ENCODE measurements around the gene PSAPL1. TPM values are rescaled to one million over a fixed set of nuclear protein-coding genes. Genes with fewer than 3 reads are reported as not detected.

PSAPL1 gene
- total and polyA plus RNA-seq, 4 donors: not detected

- no peaks in the 10 kb centered on the region for H3K36me3 ChIP-seq (ENCODE audit: control insufficient read depth in 4 of 4, insufficient read depth in 3 of 4, low read depth in 1 of 4, low read length in 3 of 4)
- no peaks in the 10 kb centered on the region for H3K27me3 ChIP-seq (ENCODE audit: control insufficient read depth in 4 of 4, insufficient read depth in 4 of 4, low read length in 3 of 4)
- H3K27ac ChIP-seq (ENCODE audit: low read depth in 1 of 2, low read length in 2 of 2): no peak overlapping the region
- DNase-seq (ENCODE audit: low spot score): no peak
- H3K9ac ChIP-seq (ENCODE audit: low read depth in 1 of 2, low read length in 2 of 2): no peak overlapping the region
- no peak overlapping the region for H3K4me3 ChIP-seq (ENCODE audit: low read depth in 1 of 3, low read length in 3 of 3)
- TF ChIP-seq NR2F2 (IDR thresholded peaks at IDR 0.05) (no peak), JUND (IDR thresholded peaks at IDR 0.05) (no peak), FOXA1 (IDR thresholded peaks at IDR 0.05) (no peak), SP1 (IDR thresholded peaks at IDR 0.05) (no peak), ATF3 (IDR thresholded peaks at IDR 0.05) (no peak), GABPA (IDR thresholded peaks at IDR 0.05 in 1 of 2, conservative IDR thresholded peaks at IDR 0.05 in 1 of 2) (no peak), TAF1 (conservative IDR thresholded peaks at IDR 0.05) (no peak), EGR1 (IDR thresholded peaks at IDR 0.05; ENCODE audit: low read depth in 2 of 2) (no peak)
- TF ChIP-seq, protein P1, sequence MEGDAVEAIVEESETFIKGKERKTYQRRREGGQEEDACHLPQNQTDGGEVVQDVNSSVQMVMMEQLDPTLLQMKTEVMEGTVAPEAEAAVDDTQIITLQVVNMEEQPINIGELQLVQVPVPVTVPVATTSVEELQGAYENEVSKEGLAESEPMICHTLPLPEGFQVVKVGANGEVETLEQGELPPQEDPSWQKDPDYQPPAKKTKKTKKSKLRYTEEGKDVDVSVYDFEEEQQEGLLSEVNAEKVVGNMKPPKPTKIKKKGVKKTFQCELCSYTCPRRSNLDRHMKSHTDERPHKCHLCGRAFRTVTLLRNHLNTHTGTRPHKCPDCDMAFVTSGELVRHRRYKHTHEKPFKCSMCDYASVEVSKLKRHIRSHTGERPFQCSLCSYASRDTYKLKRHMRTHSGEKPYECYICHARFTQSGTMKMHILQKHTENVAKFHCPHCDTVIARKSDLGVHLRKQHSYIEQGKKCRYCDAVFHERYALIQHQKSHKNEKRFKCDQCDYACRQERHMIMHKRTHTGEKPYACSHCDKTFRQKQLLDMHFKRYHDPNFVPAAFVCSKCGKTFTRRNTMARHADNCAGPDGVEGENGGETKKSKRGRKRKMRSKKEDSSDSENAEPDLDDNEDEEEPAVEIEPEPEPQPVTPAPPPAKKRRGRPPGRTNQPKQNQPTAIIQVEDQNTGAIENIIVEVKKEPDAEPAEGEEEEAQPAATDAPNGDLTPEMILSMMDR (IDR thresholded peaks at IDR 0.05; ENCODE audit: low read depth, low read length, missing input control): no peak
- H3K4me1 ChIP-seq (ENCODE audit: control insufficient read depth in 4 of 4, insufficient read depth in 4 of 4, low read length in 3 of 4): no peaks in the 10 kb centered on the region
- no peaks in the 10 kb centered on the region for H3K9me3 ChIP-seq (ENCODE audit: control insufficient read depth in 4 of 4, low read length in 3 of 4)
- 95% methylated on average over 8 of the region's 8 CpGs for WGBS
Measured at GRCh38 chr4:7383266-7383665, 51.5 kb downstream of the PSAPL1 start.

DNA sequence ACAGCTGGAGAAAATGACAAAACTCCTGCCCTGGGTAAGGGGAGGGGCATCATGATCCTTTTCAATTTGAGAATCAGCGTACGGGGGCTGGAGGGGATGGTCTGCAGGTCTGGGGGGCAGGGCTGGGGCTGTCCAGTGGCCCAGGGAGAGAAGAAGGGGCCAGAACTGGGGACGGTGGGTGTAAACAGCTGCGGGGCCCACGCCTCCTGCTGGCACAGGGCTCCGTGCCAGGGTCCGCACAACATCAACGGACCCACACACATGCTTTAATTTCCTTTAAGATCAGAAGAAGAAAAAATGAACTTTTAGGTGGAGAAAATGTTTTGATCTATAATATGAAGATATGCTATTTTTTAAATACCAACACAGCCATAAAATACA, 52.1 kb downstream of the PSAPL1 start:
- 74% methylated on average over 8 of the region's 8 CpGs for WGBS
- H3K4me1 ChIP-seq (ENCODE audit: control insufficient read depth in 4 of 4, insufficient read depth in 4 of 4, low read length in 3 of 4): no peaks in the 10 kb centered on the region
- TF ChIP-seq FOXA2 (IDR thresholded peaks at IDR 0.05): no peak
- TF ChIP-seq EGR1 (IDR thresholded peaks at IDR 0.05; ENCODE audit: low read depth in 2 of 2): no peak
- no peak for TF ChIP-seq TAF1 (conservative IDR thresholded peaks at IDR 0.05)
- no peak for TF ChIP-seq JUND (IDR thresholded peaks at IDR 0.05)
- no peak for TF ChIP-seq REST (IDR thresholded peaks at IDR 0.05)
- no peak for TF ChIP-seq SP1 (IDR thresholded peaks at IDR 0.05)
- no peak for TF ChIP-seq FOXA1 (IDR thresholded peaks at IDR 0.05)
- no peak for TF ChIP-seq NR2F2 (IDR thresholded peaks at IDR 0.05)
- no peak for TF ChIP-seq ZBTB33 (IDR thresholded peaks at IDR 0.05)
- no peak for TF ChIP-seq RXRA (IDR thresholded peaks at IDR 0.05)
- TF ChIP-seq ATF3 (IDR thresholded peaks at IDR 0.05): no peak
- no peak for TF ChIP-seq YY1 (IDR thresholded peaks at IDR 0.05)
- TF ChIP-seq RAD21 (IDR thresholded peaks at IDR 0.05): no peak
- TF ChIP-seq, protein P2, sequence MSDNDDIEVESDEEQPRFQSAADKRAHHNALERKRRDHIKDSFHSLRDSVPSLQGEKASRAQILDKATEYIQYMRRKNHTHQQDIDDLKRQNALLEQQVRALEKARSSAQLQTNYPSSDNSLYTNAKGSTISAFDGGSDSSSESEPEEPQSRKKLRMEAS (IDR thresholded peaks at IDR 0.05): no peak
- H3K36me3 ChIP-seq (ENCODE audit: control insufficient read depth in 4 of 4, insufficient read depth in 3 of 4, low read depth in 1 of 4, low read length in 3 of 4): no peaks in the 10 kb centered on the region
- H3K4me3 ChIP-seq (ENCODE audit: low read depth in 1 of 3, low read length in 3 of 3): no peak overlapping the region
- H3K27ac ChIP-seq (ENCODE audit: low read depth in 1 of 2, low read length in 2 of 2): no peak overlapping the region
- H3K27me3 ChIP-seq (ENCODE audit: control insufficient read depth in 4 of 4, insufficient read depth in 4 of 4, low read length in 3 of 4): no peaks in the 10 kb centered on the region
- H3K9ac ChIP-seq (ENCODE audit: low read depth in 1 of 2, low read length in 2 of 2): no peak overlapping the region
- H3K9me3 ChIP-seq (ENCODE audit: control insufficient read depth in 4 of 4, low read length in 3 of 4): no peaks in the 10 kb centered on the region
- no peak for DNase-seq (ENCODE audit: low spot score)

All from liver (tissue), 9 donors.